Smooth muscle cell (in vitro differentiated cells): ENCODE data around the gene MGST3. TPM values are rescaled to one million over a fixed set of nuclear protein-coding genes. Genes with fewer than 3 reads are reported as not detected.

Source experiments
- DNase-seq: peaks from one replicate; lab custom pipeline; 2025; ENCODE audit not compliant: unreplicated experiment; lab: John Stamatoyannopoulos, UW
- H2AFZ ChIP-seq: fragments of 200-600 bp; sonication (generic); 2 replicates; pipeline ENCODE4 v1.6.0; 2016; ENCODE audit warnings: antibody characterized with exemption, low read depth, mild to moderate bottlenecking
- H3F3A ChIP-seq: fragments of 200-600 bp; sonication (generic); 2 replicates; pipeline ENCODE4 v1.6.0; 2017; ENCODE audit warnings: antibody characterized with exemption, low read depth
- H3K27ac ChIP-seq: fragments of 200-600 bp; sonication (generic); 2 replicates; pipeline ENCODE4 v1.5.1; 2016; ENCODE audit warnings: low read depth, mild to moderate bottlenecking
- H3K27me3 ChIP-seq: fragments of 200-600 bp; sonication (generic); 2 replicates; pipeline ENCODE4 v1.6.1; 2016; ENCODE audit warnings: low read depth, mild to moderate bottlenecking
- H3K36me3 ChIP-seq: fragments of 200-600 bp; sonication (generic); 2 replicates; pipeline ENCODE4 v1.5.1; 2016; ENCODE audit warnings: low read depth
- H3K4me1 ChIP-seq: fragments of 200-600 bp; sonication (generic); 2 replicates; pipeline ENCODE4 v1.5.1; 2016; ENCODE audit warnings: low read depth
- H3K4me2 ChIP-seq: fragments of 200-600 bp; sonication (generic); 2 replicates; pipeline ENCODE4 v1.6.0; 2016; ENCODE audit warnings: mild to moderate bottlenecking
- H3K4me3 ChIP-seq: fragments of 200-600 bp; sonication (generic); 2 replicates; pipeline ENCODE4 v1.5.1; 2016; ENCODE audit warnings: mild to moderate bottlenecking
- H3K79me2 ChIP-seq: fragments of 200-600 bp; sonication (generic); 2 replicates; pipeline ENCODE4 v1.6.0; 2016; ENCODE audit warnings: low read depth, mild to moderate bottlenecking
- H3K9ac ChIP-seq: fragments of 200-600 bp; sonication (generic); 2 replicates; pipeline ENCODE4 v1.6.0; 2016; ENCODE audit warnings: low read depth
- H3K9me3 ChIP-seq: fragments of 200-600 bp; sonication (generic); replicated peaks from 2 replicates; pipeline ENCODE4 v1.5.1; 2016; ENCODE audit warnings: low read depth
- H4K20me1 ChIP-seq: fragments of 200-600 bp; sonication (generic); 2 replicates; pipeline ENCODE4 v1.6.0; 2016; ENCODE audit warnings: low read depth
- WGBS: methylation state at CpG from one replicate; pipeline ENCODE4 v1.1.7; 2016; ENCODE audit warnings: low lambda C conversion rate; 5-methylcytosine and 5-hydroxymethylcytosine counted together
- polyA plus RNA-seq: library from polyadenylated mRNA; unstranded; fragments of >200 nt; fragmentation: Nextera tagmentation; extraction: Ambion mirVana; gene quantifications from 2 replicates; pipeline ENCODE4 v1.2.1, GENCODE V29; 2016
- total RNA-seq: library from RNA; depleted of rRNA; stranded (reverse); fragments of >200 nt; gene quantifications from 2 replicates; pipeline ENCODE4 v1.2.3, GENCODE V29; 2014
- TF ChIP-seq, protein P1 (sequence below): fragments of 200-600 bp; sonication (generic); IDR thresholded peaks from 2 replicates; pipeline ENCODE4 v1.5.1; 2017; ENCODE audit warnings: borderline replicate concordance, mild to moderate bottlenecking, antibody characterized with exemption; ENCODE audit not compliant: insufficient read depth, poor library complexity, severe bottlenecking

Gene MGST3
- total and polyA plus RNA-seq, 2 experiments from 2014 or later = 155 to 265 TPM

DNA sequence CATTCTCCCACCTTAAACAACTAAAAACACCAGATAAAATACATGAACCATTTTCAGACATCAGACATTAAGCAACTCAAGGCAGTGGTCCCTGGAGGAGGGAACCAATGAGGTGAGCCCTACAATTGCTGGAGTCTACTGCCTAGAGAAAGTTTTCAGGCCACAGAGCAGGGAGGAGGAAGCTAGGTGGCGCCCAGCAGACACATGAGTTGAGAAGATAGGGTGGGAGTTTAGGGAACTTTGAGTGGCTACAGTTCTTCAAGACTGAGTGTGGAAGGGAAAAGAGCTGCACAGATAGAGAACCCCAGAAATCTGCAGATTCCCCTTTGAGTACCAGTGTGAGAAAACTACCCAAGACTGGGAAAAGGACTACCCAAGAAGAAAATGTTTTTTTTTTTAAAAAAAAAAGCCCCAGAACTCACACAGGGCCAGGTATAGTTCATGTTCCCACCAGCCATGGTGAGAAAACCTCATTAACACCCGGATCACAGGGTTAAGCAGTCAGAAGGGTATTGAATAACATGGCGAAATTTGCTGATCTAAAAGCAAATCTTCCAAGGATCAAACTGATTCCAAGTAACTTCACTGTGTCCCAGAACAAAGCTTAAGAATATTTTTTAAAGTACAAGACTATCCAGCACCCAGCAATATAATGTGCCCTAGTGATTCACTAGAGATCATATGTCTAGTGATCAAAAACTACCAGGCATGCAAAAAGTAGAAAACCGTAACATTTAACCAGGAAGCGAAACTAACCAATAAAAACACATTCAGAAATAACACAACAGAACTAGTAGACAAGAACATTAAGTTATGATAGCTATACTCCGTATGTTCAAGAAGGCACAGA lies 55.3 kb downstream of the MGST3 start:
- Histone ChIP-seq H3F3A (no peaks in the 10 kb centered on the region), H3K36me3 (peaks cover 9% of the 10 kb centered on the region), H3K9ac (no peak overlapping the region), H3K27ac (no peak overlapping the region), H3K27me3 (no peaks in the 10 kb centered on the region), H3K9me3 (peaks cover 2% of the 10 kb centered on the region), H3K4me1 (no peaks in the 10 kb centered on the region), H3K4me3 (no peak overlapping the region), H4K20me1 (peaks cover 51% of the 10 kb centered on the region), H3K4me2 (no peak overlapping the region), H2AFZ (no peak overlapping the region), H3K79me2 (peaks cover 43% of the 10 kb centered on the region)
- no peak for DNase-seq
- WGBS = 98% methylated on average over 6 of the region's 6 CpGs
- TF ChIP-seq, protein P1, sequence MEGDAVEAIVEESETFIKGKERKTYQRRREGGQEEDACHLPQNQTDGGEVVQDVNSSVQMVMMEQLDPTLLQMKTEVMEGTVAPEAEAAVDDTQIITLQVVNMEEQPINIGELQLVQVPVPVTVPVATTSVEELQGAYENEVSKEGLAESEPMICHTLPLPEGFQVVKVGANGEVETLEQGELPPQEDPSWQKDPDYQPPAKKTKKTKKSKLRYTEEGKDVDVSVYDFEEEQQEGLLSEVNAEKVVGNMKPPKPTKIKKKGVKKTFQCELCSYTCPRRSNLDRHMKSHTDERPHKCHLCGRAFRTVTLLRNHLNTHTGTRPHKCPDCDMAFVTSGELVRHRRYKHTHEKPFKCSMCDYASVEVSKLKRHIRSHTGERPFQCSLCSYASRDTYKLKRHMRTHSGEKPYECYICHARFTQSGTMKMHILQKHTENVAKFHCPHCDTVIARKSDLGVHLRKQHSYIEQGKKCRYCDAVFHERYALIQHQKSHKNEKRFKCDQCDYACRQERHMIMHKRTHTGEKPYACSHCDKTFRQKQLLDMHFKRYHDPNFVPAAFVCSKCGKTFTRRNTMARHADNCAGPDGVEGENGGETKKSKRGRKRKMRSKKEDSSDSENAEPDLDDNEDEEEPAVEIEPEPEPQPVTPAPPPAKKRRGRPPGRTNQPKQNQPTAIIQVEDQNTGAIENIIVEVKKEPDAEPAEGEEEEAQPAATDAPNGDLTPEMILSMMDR = no peak

DNA sequence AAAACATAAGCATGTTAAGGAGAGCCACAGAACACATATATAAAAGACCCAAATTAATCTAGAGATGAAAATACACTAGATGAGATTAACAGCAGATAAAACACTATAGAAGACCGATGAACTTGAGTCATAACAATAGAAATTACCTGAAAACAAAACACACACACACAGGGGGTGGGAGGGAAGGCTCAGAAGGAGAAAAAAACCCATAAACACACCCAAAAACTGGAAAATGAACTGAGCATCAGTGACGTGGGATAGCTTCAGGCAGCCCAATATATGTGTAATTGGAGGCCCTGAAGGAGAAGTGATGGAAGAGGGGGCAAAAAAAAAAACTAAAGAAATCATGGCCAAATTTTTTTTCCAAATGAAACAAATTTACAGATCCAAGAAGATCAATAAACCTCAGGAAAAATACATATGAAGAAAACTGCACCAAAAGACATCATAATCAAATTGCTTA lies 56.0 kb downstream of the MGST3 start:
- no peaks in the 10 kb centered on the region for H3K27me3 ChIP-seq
- no peak overlapping the region for H3K9ac ChIP-seq
- H3K4me2 ChIP-seq = no peak overlapping the region
- DNase-seq = no peak
- H3K79me2 ChIP-seq = peaks cover 49% of the 10 kb centered on the region
- H3K9me3 ChIP-seq = peaks cover 2% of the 10 kb centered on the region
- H3K4me1 ChIP-seq = no peaks in the 10 kb centered on the region
- TF ChIP-seq, protein P1 = no peak
- H2AFZ ChIP-seq = no peak overlapping the region
- H3K27ac ChIP-seq = no peak overlapping the region
- peaks cover 7% of the 10 kb centered on the region for H3K36me3 ChIP-seq
- H3F3A ChIP-seq = no peaks in the 10 kb centered on the region
- 97% methylated on average over 2 of the region's 2 CpGs for WGBS
- peaks cover 51% of the 10 kb centered on the region for H4K20me1 ChIP-seq
- no peak overlapping the region for H3K4me3 ChIP-seq

DNA sequence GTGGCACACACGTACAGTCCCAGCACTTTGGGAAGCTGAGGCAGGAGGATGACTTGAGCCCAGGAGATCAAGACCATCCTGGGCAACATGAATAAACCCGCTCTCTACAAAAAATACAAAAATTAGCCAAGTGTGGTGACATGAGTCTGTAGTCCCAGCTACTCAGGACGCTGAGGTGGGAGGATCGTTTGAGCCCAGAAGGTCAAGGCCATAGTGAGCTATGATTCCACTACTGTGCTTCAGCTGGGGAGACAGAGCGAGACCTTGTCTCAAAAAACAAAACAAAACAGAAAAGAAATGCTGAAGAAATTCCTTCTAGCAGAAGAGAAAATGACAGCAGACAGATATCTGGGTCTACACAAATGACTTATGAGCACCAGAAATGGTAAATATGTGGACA lies 57.0 kb downstream of the MGST3 start:
- WGBS = 99% methylated on average over 5 of the region's 5 CpGs
- no peak for DNase-seq

More for the DNA sequence above, 57.0 kb downstream of the MGST3 start:
- Histone ChIP-seq H3K27me3 (no peaks in the 10 kb centered on the region), H3F3A (no peaks in the 10 kb centered on the region), H3K9me3 (peaks cover 2% of the 10 kb centered on the region), H4K20me1 (peaks cover 49% of the 10 kb centered on the region), H2AFZ (no peak overlapping the region), H3K4me2 (no peak overlapping the region), H3K4me3 (no peak overlapping the region), H3K36me3 (no peaks in the 10 kb centered on the region), H3K9ac (no peak overlapping the region), H3K79me2 (peaks cover 51% of the 10 kb centered on the region), H3K27ac (no peak overlapping the region), H3K4me1 (no peaks in the 10 kb centered on the region)
- TF ChIP-seq, protein P1 = no peak
